Retinal pigment epithelial cell (primary cell): ENCODE measurements around the gene GATB.

ENCODE experiments used
- DNase-seq: peaks from one replicate; pipeline ENCODE4 v3.0.0-alpha.2; 2010; ENCODE audit warnings: low read depth
- H3K4me3 ChIP-seq: 2 replicates; pipeline ENCODE4 v1.5.1; 2011; ENCODE audit warnings: mild to moderate bottlenecking, low read length, control low read depth, moderate library complexity
- TF ChIP-seq, protein P1 (sequence below): conservative IDR thresholded peaks from 2 replicates; pipeline ENCODE4 v1.5.1; 2011; ENCODE audit warnings: low read depth, low read length, control low read depth, inconsistent platforms

Gene GATB

DNA sequence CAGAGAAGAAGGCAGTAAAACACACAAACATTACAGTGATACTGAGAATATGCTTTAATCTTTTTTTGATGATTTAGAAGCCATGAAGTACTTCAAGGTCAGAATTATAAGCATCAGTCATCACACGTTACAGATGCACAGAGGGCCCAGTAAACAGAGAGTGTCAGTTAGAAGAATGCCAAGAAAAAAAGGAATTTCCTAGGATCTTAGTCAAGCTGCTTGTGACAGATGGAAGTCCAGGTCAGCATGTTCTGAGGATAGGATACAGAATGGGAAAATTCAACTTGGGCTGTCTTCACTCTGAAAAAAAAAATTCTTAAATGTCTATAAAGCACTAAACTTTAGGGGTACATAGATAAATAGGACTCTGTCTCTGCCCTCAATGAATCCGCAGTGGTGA is 38.9 kb downstream of the GATB start:
- TF ChIP-seq, protein P1, sequence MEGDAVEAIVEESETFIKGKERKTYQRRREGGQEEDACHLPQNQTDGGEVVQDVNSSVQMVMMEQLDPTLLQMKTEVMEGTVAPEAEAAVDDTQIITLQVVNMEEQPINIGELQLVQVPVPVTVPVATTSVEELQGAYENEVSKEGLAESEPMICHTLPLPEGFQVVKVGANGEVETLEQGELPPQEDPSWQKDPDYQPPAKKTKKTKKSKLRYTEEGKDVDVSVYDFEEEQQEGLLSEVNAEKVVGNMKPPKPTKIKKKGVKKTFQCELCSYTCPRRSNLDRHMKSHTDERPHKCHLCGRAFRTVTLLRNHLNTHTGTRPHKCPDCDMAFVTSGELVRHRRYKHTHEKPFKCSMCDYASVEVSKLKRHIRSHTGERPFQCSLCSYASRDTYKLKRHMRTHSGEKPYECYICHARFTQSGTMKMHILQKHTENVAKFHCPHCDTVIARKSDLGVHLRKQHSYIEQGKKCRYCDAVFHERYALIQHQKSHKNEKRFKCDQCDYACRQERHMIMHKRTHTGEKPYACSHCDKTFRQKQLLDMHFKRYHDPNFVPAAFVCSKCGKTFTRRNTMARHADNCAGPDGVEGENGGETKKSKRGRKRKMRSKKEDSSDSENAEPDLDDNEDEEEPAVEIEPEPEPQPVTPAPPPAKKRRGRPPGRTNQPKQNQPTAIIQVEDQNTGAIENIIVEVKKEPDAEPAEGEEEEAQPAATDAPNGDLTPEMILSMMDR: no peak
- DNase-seq: no peak
- H3K4me3 ChIP-seq: no peak overlapping the region

GRCh38 chr4:151721466-151721865 is 39.3 kb downstream of the GATB start:
- TF ChIP-seq, protein P1: no peak

GRCh38 chr4:151719956-151720334 is 40.9 kb downstream of the GATB start:
- no peak for DNase-seq
- TF ChIP-seq, protein P1: no peak
- no peak overlapping the region for H3K4me3 ChIP-seq

More at GRCh38 chr4:151721466-151721865, 39.3 kb downstream of the GATB start:
- no peak for DNase-seq
- no peak overlapping the region for H3K4me3 ChIP-seq

GRCh38 chr4:151718984-151719955 is 41.5 kb downstream of the GATB start:
- TF ChIP-seq, protein P1: no peak
- DNase-seq: no peak
- no peak overlapping the region for H3K4me3 ChIP-seq

DNA sequence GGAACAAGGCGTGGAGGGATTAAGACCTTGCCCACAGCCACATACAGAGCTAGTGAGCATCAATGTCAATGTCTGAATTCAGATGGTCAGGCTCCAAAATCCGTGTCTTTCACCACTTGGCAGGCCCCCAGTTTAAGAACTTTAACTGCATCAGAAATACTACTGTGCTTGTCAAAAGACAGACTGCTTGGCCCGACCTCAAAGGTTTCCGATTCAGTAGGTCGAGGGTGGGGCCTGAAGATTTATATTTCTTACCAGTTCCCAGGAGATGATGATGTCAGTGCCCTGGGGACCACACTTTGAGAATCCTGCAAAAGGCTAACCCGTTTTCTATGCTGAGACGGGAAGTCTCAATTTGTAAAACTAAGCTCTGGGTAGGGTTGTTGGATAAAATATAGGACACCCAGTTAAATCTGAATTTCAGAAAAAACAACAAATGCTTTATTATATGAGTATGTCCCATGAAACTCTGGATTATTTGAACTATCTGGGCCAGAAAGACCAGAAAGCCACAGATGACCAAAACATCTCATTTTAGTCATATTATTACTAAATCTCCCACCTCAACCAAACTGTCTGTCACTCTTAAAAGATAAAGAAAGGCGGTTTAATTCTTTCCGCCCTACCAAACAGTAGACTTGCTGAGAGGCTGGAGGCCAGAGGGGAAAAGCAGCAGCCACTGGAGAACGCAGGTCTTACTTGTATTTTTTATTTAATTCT is 42.7 kb downstream of the GATB start:
- H3K4me3 ChIP-seq: no peak overlapping the region
- DNase-seq: no peak
- TF ChIP-seq, protein P1: no peak

DNA sequence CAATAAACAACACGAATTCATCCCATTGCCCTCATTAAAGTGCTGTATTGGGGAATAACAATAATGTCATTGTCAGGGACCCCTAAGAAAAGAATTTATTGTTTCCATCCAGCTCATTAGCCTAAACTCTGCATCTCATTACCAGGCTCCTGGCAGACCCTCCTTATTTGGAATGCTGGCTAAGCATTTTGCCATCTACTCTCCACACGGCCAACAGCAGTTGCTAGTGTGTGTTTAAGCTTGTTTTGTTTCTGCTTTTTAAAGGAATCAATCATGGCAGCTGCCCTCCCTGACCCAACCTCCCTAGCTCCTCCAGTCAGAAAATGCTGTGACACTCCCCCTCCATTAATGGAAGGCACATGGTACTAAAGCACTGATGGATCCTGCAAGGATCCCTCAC is 43.5 kb downstream of the GATB start:
- TF ChIP-seq, protein P1: no peak
- DNase-seq: no peak
- no peak overlapping the region for H3K4me3 ChIP-seq
